Measurements from ENCODE around the gene SESN1.
"Not testable (repeated sequence)": the region's sequence is repeated elsewhere in the genome, so short reads cannot be mapped to it uniquely, and the experiment has no call there.

Gene SESN1

DNA sequence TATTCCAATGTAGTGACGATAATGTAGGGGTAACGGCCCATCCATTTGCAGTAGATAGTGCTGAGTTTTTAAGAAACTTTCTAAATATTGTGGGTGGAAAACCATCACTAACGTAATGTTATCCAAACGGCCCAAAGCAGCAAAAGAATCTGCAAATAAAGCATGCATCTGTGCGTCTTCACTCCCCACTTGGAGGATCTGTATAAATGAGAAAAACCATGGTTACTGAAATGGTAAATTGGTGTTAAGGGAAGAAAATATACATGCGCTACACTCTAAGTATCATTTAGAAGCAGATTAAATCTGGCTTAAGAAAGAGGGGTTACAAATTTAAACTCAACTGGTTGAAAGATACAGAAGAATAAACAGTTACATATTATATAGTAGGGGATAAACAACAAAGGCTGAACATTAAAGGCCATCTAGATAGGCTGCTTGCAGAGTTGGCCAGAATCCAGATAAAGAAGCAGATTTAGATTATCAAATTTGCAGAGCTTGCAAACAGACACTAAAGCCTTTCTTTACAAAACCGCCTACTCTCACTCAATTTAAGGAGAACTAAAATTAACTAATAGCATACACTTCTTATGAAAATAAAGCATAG is 93.3 kb downstream of the SESN1 start:
- DNase-seq (ENCODE audit: low read depth, low spot score): no peak

DNA sequence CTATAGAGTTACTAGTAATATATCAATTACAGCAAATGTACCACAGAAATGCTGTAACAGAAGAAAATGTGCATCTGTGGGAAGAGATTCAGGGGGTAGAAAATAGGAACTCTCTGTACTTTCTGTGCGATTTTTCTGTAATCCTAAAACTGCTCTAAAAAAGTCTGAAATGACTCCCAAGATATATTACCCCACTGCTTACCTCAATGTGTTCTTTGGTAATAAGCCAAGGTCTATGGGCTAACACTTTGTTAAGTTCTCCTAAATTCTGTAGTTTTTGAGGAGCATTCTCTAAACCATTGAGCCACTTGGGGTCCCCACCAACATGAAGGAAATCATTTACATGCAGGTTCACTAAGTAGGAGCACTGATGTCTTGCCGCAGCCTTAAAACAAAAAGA is 94.4 kb downstream of the SESN1 start:
- no peak for DNase-seq (ENCODE audit: low read depth, low spot score)

DNA sequence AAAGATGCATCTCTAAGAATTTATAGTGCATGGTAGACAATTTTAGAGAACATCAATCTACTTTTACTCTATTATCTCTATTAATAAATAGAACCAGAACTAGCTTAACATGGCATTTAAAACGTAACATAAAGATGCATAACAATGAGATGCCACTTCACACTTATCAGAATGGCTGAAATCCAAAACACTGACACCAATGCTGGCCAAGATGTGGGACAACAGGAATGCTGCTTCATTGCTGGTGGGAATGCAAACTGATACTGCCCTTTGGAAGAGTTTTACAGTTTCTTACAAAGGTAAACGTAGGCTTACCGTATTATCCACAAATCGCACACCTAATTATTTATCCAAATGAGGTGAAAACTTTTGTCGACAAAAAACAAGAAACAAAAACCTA is 95.2 kb downstream of the SESN1 start:
- DNase-seq (ENCODE audit: low read depth, low spot score): no peak

DNA sequence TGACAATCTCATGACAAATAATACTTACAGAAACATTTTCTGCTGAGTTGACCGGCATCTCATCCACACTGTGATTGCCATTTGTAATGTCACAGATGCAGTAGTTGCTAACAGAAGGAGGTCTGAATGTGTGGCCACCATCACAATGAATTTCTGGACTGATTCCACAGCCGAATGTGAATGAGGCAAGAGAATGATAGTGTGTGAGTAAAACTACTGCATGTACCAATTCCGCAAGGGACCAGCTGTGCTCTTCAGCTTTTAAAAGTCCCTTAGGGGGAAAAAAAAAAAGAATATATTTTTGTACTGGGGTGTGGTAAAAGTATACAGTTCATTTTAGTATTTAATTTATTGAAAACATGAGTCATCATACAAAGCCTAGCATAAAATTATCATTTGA is 96.2 kb downstream of the SESN1 start:
- no peak for DNase-seq (ENCODE audit: low read depth, low spot score)

DNA sequence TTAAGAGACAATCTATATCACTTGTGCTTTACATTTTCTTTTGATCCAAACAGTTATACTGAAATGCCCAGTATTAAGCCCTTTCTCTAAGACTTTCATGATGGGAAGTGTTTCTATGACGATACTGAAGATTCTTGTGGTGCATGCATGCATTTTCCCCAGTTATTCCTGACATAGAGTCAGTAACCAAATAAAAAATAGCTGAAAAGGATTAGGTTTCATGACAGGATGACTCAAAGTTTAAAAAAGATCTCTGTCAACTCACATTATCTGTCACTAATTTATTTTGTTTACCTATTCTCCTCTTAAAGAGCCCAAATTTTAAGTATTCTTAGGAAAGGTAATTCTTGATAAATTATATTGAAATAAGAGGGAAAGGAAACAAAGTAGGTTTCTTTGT is 98.4 kb downstream of the SESN1 start:
- DNase-seq (ENCODE audit: low read depth, low spot score): no peak

DNA sequence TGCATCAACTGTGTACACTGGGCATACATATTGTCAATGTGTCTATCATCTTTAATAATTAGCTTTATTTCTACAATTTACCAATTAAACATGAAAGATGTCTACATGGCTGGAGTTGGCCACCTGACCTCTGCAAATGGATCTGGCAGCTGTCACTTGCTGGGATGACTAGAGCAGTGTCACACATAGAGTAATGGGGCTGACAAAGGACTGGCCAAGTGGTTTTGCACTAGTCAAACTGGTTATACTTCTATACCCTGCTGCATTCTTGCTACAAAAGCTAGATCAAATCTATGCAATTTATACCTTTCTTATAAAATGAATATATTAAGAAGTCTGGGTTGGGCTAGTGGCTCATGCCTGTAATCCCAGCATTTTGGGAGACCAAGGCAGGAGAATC is 99.3 kb downstream of the SESN1 start:
- DNase-seq (ENCODE audit: low read depth, low spot score): no peak

DNA sequence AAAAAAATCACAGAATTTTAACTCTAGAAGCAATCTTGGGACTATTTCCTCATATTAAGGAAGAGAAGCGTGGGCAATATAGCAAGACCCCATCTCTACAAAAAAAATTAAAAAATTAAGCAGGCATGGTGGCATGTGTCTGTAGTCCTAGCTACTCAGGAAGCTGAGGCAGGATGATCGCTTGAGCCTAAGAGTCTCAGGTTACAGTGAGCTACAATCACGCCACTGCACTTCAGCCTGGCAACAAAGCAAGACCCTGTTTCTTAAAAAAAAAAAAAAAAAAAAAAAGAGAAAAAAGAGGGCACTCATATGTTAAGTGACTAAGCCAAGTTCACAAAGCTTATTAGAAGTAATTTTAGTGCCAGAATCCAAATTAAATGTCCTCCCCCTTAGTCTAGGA is 100.8 kb downstream of the SESN1 start:
- DNase-seq (ENCODE audit: low read depth, low spot score): no peak

DNA sequence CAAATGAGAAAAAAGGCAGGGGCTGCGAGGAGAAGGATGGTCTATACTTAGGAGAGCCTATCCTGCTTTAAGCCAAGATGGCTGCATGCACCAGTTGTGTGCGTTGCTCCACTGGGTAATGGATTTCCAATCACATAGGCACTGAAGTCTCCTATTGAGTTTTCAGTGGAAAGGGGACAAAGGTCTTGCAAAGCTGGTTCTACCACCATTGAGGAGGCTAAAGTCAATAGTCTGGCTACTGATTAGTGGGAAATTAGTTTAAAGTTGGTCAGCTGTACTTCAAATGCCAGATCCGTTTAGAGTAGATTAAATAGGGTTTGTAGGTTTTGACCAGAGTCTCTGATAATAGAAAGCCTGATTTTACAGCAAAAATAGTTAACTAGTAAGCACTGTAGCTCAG is 104.9 kb downstream of the SESN1 start:
- no peak for DNase-seq (ENCODE audit: low read depth, low spot score)

DNA sequence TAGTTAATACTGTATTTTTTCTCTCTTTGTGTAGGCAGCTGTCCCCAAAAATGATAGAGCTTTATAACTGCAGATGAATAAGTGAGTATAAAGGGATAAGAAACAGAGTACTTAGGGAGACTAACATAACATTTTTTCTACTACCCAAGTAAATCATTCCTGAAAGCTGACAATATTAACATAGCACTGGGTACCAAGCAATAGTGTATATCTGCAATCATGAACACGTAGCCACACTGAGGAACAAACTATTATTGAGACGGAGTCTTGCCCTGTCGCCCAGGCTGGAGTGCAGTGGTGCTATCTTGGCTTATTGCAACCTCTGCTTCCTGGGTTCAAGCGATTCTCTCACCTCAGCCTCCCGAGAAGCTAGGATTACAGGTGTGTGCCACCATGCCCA is 105.9 kb downstream of the SESN1 start:
- no peak for DNase-seq (ENCODE audit: low read depth, low spot score)

DNA sequence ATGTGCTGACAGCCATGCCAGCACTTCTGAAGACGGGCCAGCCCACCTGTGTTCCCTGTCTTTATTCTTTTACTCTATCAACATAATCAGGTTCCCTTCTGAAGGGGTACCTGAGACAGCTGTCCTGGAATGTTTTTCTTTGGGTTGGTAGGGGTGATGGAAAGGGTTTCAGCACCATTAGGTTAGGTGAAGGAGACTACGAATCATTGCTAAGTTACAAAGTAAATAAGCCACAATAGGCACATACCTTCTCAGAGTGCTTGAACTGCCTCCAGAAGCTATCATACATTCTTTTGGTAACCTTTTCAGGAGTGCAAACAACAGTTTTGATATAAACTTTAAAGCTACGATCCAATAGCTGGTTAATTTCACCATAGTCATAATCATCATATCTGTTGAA is 106.3 kb downstream of the SESN1 start:
- DNase-seq (ENCODE audit: low read depth, low spot score): no peak

DNA sequence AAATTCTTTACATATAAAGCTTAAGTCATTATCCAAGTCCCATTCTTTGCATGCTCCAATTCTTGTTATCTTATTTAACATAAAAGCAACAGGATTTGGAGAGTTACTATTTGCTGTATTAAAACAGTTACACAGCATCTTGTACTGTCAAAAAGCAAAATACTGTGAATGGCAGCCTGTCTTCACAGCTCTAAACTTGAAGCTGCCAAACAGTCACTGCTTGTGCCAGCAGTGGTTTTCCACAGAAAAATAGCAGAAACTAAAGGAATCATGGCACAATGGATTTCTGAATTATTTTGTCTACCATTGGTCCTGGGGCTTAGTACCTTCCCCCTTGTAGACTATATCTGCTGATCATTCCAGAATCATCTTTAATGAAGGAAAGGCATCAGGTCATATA is 107.5 kb downstream of the SESN1 start:
- DNase-seq (ENCODE audit: low read depth, low spot score): no peak

DNA sequence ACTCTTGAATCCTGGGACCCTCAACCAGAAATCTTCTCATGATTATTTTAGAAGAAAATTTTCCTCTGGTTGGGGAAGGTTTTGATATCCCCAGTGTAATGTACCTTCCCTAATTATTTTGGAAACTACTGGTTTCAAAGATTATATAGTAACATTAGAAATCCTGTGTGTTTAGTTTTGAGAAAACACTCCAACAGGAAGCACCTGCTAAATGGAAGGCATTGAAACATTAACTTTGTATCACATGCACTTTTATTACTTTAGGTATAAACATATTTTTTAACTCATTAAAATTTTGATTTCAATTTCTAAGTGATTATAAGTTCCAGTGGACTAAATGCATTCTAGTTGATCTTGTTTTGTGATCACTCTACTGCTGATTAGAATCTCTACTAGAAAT is 109.3 kb downstream of the SESN1 start:
- no peak for DNase-seq (ENCODE audit: low read depth, low spot score)

DNA sequence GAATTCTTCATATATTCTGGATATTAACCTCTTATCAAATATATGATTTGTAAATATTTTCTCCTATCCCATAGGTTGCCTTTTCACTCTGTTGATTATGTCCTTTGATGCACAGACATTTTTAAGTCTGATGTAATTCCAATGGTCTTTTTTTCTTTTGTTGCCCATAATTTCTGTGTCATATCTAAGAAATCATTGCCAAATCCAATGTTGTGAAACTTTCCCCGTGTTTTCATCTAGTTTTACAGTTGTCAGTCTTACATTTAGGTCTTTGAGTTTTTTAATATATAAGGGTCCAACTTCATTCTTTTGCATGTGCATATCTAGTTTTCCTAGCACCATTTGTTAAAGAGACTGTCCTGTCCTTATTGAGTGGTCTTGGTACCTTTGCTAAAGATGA is 111.5 kb downstream of the SESN1 start:
- no peak for DNase-seq (ENCODE audit: low read depth, low spot score)

DNA sequence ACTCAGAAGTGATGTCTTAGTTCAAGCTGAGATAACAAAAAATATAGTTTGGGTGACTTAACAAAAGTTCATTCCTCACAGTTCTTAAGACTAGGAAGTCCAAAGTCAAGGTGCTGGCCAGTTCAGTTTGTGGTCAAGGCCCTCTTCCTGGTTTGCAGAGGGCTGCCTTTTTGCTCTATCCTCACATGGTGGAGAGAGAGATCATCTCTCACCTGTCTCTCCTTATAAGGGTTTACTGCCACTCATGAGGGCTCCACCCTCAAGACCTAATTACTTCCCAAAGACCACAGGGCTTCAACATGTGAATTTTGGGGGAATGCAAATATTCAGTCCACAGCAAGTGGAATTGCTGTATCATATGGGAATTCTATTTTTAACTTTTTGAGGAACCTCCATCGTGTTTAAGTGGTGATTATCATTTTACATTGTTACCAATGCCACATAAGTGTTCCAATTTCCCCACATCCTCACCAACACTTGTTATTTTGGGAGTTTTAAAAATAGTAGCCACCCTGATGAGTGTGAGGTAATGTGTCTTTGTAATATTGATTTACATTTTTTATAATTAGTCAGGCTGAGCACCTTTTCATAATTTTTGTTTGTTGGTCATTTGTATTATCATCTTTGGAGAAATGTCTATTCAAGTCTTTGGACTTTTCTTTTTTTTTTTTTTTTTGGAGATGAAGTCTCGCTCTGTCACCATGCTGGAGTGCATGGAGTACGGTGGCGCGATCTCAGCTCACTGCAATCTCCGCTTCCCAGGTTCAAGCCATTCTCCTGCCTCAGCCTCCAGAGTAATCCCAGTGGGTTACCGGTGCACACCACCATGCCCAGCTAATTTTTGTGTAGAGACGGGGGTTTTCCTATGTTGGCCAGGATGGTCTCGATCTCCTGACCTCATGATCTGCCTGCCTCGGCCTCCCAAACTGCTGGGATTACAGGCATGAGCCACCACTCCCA is 112.2 kb downstream of the SESN1 start:
- DNase-seq (ENCODE audit: low read depth, low spot score): no peak

DNA sequence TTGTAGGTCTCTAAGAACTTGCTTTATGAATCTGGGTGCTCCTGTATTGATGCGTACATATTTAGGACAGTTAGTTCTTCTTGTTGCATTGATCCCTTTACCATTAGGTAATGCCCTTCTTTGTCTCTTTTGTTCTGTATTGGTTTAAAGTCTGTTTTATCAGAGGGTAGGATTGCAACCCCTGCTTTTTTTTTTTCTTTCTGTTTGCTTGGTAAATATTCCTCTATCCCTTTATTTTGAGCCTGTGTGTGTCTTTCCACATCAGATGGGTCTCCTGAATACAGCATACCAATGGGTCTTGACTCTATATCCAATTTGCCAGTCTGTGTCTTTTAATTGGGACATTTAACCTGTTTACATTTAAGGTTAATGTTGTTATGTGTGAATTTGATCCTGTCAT is 116.0 kb downstream of the SESN1 start:
- DNase-seq (ENCODE audit: low read depth, low spot score): not testable (repeated sequence)

DNA sequence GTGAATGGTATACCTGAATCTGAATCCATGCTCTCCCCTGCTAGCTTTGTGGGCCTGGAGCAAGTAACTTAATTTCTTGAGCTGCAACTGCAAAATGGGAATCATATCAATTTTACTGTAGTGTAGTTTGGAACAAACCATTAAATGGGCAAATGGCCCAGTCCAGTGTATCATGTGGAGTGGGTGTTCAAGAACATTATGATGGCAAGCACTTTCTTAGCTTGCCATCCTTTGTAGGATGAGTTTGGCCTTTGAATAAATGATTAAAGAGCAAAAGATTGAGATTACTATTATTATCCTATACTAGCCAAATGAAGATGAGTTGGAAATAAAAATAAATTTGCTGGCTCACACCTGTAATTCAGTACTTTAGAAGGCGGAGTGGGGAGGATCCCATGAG is 120.4 kb downstream of the SESN1 start:
- no peak for DNase-seq (ENCODE audit: low read depth, low spot score)

DNA sequence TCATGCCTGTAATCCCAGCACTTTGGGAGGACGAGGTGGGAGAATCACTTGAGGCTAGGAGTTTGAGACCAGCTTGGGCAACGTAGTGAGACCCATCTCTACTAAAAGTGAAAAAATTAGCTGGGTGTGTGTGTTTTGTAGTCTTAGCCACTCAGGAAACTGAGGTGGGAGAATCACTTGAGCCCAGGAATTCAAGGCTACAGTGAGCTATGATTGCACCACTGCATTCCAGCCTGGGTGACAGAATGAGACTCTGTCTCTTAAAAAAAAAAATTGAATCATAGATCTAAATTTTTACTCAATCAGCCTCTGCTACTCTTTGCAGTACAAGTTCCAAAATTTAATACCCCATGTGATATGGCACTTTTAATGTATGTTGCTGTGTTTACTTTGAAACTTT is 124.9 kb downstream of the SESN1 start:
- no peak for DNase-seq (ENCODE audit: low read depth, low spot score)

DNA sequence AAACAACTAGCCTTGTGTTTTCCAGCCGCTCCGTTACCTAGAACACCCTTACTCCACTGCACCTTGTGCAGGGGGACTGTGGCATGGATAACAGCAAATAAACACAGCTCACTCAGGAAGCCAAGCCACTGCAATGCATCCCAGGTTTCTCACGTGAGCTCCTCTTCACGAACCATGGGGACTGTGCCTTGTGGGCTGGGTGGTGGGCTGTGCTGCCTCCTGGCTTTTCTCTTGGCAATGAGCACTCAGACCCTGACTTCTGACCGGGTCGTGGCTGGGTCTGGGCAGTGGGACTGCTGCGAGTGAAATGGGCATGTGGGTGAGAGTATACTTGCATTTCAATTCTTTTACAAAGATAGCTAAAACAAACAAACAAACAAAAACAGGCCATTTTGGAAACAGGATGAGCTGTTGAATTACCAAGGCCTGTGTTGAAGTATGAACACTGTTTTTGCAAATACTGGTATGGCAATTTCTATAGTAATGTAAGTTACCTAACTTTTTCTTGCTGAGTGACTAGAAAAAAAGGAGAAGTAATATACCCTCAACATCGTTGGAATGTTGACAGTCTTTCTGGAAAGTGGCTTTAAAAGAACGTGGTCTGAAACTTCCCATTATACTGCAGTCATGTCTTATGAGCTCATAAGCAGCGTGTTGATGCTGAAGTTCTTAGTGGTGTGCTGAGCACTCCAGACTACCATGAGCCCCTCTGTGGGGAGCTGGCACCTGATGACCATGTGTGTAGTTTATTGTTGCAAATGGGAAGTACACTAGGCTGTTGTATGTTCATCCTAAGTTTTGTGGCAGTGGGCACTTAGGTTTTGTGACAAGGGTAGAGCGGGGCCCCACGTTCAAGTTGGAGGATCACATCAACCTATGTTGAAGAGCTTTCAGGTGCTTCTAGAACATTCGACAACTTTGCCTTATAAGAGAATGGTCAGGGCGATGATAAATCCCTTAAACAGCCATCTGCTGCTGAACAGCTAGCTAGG is 126.0 kb downstream of the SESN1 start:
- DNase-seq (ENCODE audit: low read depth, low spot score): no peak

DNA sequence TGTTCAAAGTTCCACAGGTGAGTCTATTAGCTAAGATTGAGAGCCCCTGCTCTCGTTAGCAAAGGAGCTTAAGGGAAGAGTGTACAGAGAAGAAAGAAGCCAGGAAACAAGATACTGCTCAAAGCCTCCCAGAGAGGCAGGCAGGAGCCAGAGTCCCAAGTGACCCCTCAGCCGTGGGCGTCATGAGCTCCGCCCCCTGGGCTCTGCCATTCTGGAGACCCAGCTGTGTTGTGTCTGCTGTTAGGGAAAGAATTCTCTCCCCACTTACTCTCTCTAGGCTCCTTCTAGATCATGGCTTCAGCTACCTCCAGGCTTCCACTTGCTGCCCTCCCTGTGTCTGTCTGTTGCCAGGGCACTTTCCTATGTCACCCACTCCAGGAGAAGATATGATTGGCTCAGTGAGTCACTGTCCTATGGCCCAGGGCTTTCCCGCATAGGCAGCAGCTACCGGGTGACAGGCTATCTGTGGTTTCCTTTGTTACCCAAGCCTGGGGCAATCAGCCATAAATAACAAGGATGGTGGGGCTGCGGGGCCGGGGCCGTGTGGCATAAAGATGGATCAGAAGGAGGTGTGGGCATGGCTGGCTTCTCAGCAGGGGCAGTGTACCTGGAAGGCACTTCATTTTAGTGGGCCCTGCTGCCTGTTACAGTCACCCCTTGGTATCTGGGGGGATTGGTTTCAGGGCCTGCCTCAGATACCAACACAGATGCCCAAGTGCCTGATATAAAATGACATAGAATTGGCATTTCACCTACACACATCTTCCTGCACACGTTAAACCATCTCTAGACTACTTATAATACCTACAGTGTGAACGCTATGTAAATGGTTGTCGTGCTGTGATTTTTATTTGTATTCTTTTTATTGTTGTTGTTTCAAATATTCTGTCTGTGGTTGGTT is 127.5 kb downstream of the SESN1 start:
- no peak for DNase-seq (ENCODE audit: low read depth, low spot score)

DNA sequence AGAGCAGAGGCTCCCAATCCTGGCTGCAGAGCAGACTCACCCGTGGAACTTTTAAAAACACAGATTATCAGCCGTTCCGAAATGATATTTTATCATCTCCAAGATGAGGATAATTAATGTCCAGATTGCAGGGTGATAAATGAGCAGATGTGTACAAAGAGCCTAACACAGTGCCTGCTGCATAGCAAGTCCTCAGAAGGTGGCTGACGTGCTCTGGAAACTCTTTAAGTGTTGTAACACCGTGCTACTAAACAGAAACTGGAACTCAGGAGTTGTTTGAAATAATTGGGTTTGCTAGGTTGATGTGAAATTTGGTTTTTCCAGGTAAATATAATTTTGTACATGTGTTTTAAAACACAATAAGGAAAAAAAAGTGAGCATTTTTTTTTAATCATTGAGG is 128.4 kb downstream of the SESN1 start:
- DNase-seq (ENCODE audit: low read depth, low spot score): no peak

DNA sequence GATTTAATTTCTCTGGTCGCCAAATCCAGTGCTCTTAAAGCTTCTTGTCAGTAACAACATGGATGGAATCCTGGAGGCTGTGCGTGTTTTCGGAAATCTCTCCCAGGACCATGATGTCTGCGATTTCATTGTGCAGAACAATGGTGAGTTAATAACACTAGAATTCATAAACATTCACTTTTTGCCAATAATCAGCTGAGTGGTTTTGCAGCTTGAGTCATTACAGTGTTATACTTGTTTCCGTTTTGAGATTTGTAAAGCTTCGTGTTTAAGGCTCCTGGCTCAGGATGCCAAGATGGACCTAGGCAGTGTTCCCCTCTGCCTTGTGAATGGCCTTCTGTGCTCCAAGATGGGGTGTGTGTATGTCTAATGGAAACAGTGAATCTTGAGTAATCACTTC is 132.7 kb downstream of the SESN1 start:
- DNase-seq (ENCODE audit: low read depth, low spot score): no peak
